DOHH2 (cell line): ENCODE data around the gene MLLT10.

Source experiments
- H3F3A ChIP-seq: fragments of 200-600 bp; sonication (generic), shearing (Covaris generic); 2 replicates; pipeline ENCODE4 v1.6.0; 2016; ENCODE audit warnings: antibody characterized with exemption, mild to moderate bottlenecking; ENCODE audit not compliant: control insufficient read depth, insufficient read depth
- H3K27ac ChIP-seq: fragments of 200-600 bp; sonication (generic); 2 replicates; pipeline ENCODE4 v1.5.1; 2014; ENCODE audit warnings: low read depth, mild to moderate bottlenecking, low read length, moderate library complexity
- H3K27me3 ChIP-seq: fragments of 200-600 bp; sonication (generic); 2 replicates; pipeline ENCODE4 v1.6.1; 2014; ENCODE audit warnings: mild to moderate bottlenecking, low read length, mixed read lengths; ENCODE audit not compliant: control insufficient read depth
- H3K36me3 ChIP-seq: fragments of 200-600 bp; sonication (generic); 2 replicates; pipeline ENCODE4 v1.6.1; 2014; ENCODE audit warnings: mild to moderate bottlenecking, low read length, moderate library complexity, mixed read lengths; ENCODE audit not compliant: control insufficient read depth
- H3K4me1 ChIP-seq: fragments of 200-600 bp; sonication (generic); 2 replicates; pipeline ENCODE4 v1.6.1; 2014; ENCODE audit warnings: mild to moderate bottlenecking, low read length, mixed read lengths; ENCODE audit not compliant: control insufficient read depth
- H3K4me2 ChIP-seq: fragments of 200-600 bp; sonication (generic); 2 replicates; pipeline ENCODE4 v1.6.0; 2014; ENCODE audit warnings: mild to moderate bottlenecking, low read length, moderate library complexity
- H3K4me3 ChIP-seq: fragments of 200-600 bp; sonication (generic); 2 replicates; pipeline ENCODE4 v1.5.1; 2014; ENCODE audit warnings: mild to moderate bottlenecking, low read length, mixed read lengths
- H3K79me2 ChIP-seq: fragments of 200-600 bp; sonication (generic); 2 replicates; pipeline ENCODE4 v1.6.1; 2014; ENCODE audit warnings: mild to moderate bottlenecking, low read length, mixed read lengths; ENCODE audit not compliant: control insufficient read depth
- H3K9me2 ChIP-seq: fragments of 200-600 bp; sonication (generic); replicated peaks from 2 replicates; pipeline ENCODE4 v1.6.1; 2014; ENCODE audit warnings: mild to moderate bottlenecking, low read length, mixed read lengths; ENCODE audit not compliant: control insufficient read depth
- H3K9me3 ChIP-seq: fragments of 200-600 bp; sonication (generic); 2 replicates; pipeline ENCODE4 v1.6.1; 2014; ENCODE audit warnings: antibody characterized with exemption, low read length, mixed read lengths; ENCODE audit not compliant: control insufficient read depth, insufficient read depth
- H4K20me1 ChIP-seq: fragments of 200-600 bp; sonication (generic); 2 replicates; pipeline ENCODE4 v1.6.0; 2014; ENCODE audit warnings: low read depth, mild to moderate bottlenecking, antibody characterized with exemption, low read length, moderate library complexity; ENCODE audit not compliant: control insufficient read depth, insufficient read depth
- CTCF ChIP-seq: fragments of 200-600 bp; sonication (generic); IDR thresholded peaks from one replicate; pipeline ENCODE4 v1.5.1; 2014; ENCODE audit warnings: antibody characterized with exemption, mild to moderate bottlenecking, low read depth, low read length; ENCODE audit not compliant: poor library complexity, severe bottlenecking
- EZH2phosphoT487 ChIP-seq: fragments of 200-600 bp; sonication (generic); IDR thresholded peaks from 2 replicates; pipeline ENCODE4 v1.6.1; 2017; ENCODE audit warnings: borderline replicate concordance, mild to moderate bottlenecking, antibody characterized with exemption, low read length, moderate library complexity, mixed read lengths

MLLT10 gene

GRCh38 chr10:21505711-21506278, 28.2 kb upstream of the MLLT10 start:
- Histone ChIP-seq H3K9me3 (no peaks in the 10 kb centered on the region), H3K27me3 (peaks cover 46% of the 10 kb centered on the region), H4K20me1 (no peaks in the 10 kb centered on the region), H3K4me1 (no peaks in the 10 kb centered on the region), H3K9me2 (no peaks in the 10 kb centered on the region), H3K4me3 (no peak overlapping the region), H3K27ac (no peak overlapping the region), H3F3A (no peaks in the 10 kb centered on the region), H3K79me2 (no peaks in the 10 kb centered on the region), H3K36me3 (no peaks in the 10 kb centered on the region), H3K4me2 (no peak overlapping the region)
- TF ChIP-seq EZH2phosphoT487: no peak
- TF ChIP-seq CTCF: no peak

- no peak overlapping the region for H3K4me3 ChIP-seq
- TF ChIP-seq EZH2phosphoT487: no peak
- TF ChIP-seq CTCF: no peak
- H3K36me3 ChIP-seq: no peaks in the 10 kb centered on the region
- H3K4me1 ChIP-seq: no peaks in the 10 kb centered on the region
- H3K4me2 ChIP-seq: no peak overlapping the region
- no peaks in the 10 kb centered on the region for H3K9me2 ChIP-seq
- H3K9me3 ChIP-seq: no peaks in the 10 kb centered on the region
- no peaks in the 10 kb centered on the region for H3F3A ChIP-seq
- H3K27me3 ChIP-seq: peaks cover 43% of the 10 kb centered on the region
- no peaks in the 10 kb centered on the region for H3K79me2 ChIP-seq
- no peak overlapping the region for H3K27ac ChIP-seq
- no peaks in the 10 kb centered on the region for H4K20me1 ChIP-seq
These were observed 27.7 kb upstream of the MLLT10 start for GRCh38 chr10:21506351-21506750.

GRCh38 chr10:21507150-21507549, 26.9 kb upstream of the MLLT10 start:
- Histone ChIP-seq H3K4me1 (no peaks in the 10 kb centered on the region), H3K36me3 (no peaks in the 10 kb centered on the region), H3K9me2 (no peaks in the 10 kb centered on the region), H3K27me3 (peaks cover 43% of the 10 kb centered on the region), H3K79me2 (no peaks in the 10 kb centered on the region), H3K4me3 (no peak overlapping the region), H4K20me1 (no peaks in the 10 kb centered on the region), H3K9me3 (no peaks in the 10 kb centered on the region), H3F3A (no peaks in the 10 kb centered on the region), H3K4me2 (no peak overlapping the region), H3K27ac (no peak overlapping the region)
- TF ChIP-seq EZH2phosphoT487 (no peak), CTCF (no peak)
